Caco-2 (cell line): ENCODE measurements around the gene SMARCAD1. TPM values are rescaled to one million over a fixed set of nuclear protein-coding genes. Genes with fewer than 3 reads are reported as not detected.
A peak's percentile ranks its signal among the peaks of the same experiment; 100 is the strongest.

Experiments
- BruUV-seq: library from RNA; stranded (reverse); fragments of 400-500 nt; replicated peaks from 2 replicates; lab custom pipeline; 2021; lab: Mats Ljungman, UMichigan
- CTCF ChIA-PET: fragments of 300-600 bp; sonication (Branson Sonifier 250); formaldehyde crosslinking; loops from one replicate; lab custom pipeline; 2022; ENCODE audit warnings: antibody characterized with exemption; lab: Charles Lee
- POLR2A ChIA-PET: fragments of 300-600 bp; sonication (Branson Sonifier 250); formaldehyde crosslinking; loops from one replicate; lab custom pipeline; 2022; ENCODE audit warnings: antibody characterized with exemption; lab: Charles Lee
- DNase-seq, 2 experiments: peaks; one replicate each; pipeline versions ENCODE4 v3.0.0 to v3.0.0-alpha.2; 2020 to 2022
- H3K27me3 ChIP-seq: replicated peaks from 2 replicates; pipeline ENCODE4 v1.6.0; 2011; ENCODE audit warnings: low read length; ENCODE audit not compliant: control insufficient read depth, insufficient read depth
- H3K36me3 ChIP-seq: 2 replicates; pipeline ENCODE4 v1.5.1; 2011; ENCODE audit warnings: low read length; ENCODE audit not compliant: control insufficient read depth, insufficient read depth
- H3K4me1 ChIP-seq: fragments of 250-450 bp; sonication (Bioruptor Pico); 2 replicates; pipeline ENCODE4 v1.5.1; 2020; ENCODE audit warnings: mild to moderate bottlenecking
- H3K4me3 ChIP-seq: 2 replicates; pipeline ENCODE4 v1.5.1; 2011; ENCODE audit warnings: low read depth, mild to moderate bottlenecking, control low read depth, low read length
- H3K9me3 ChIP-seq: fragments of 250-450 bp; sonication (Bioruptor Pico); 2 replicates; pipeline ENCODE4 v1.5.1; 2020; ENCODE audit warnings: mild to moderate bottlenecking, moderate library complexity
- H3K27ac Mint-ChIP-seq: one replicate; pipeline ENCODE4 v1.8.0; 2022; ENCODE audit warnings: mixed read lengths; ENCODE audit not compliant: unreplicated experiment
- H3K27me3 Mint-ChIP-seq: one replicate; pipeline ENCODE4 v1.8.0; 2022; ENCODE audit warnings: mixed read lengths; ENCODE audit not compliant: insufficient read depth, unreplicated experiment
- H3K36me3 Mint-ChIP-seq: one replicate; pipeline ENCODE4 v1.8.0; 2022; ENCODE audit warnings: mild to moderate bottlenecking, mixed read lengths; ENCODE audit not compliant: insufficient read depth, unreplicated experiment
- H3K4me1 Mint-ChIP-seq: one replicate; pipeline ENCODE4 v1.8.0; 2022; ENCODE audit warnings: low read depth, mixed read lengths; ENCODE audit not compliant: unreplicated experiment
- H3K4me3 Mint-ChIP-seq: one replicate; pipeline ENCODE4 v1.8.0; 2022; ENCODE audit warnings: mild to moderate bottlenecking, moderate library complexity, mixed read lengths; ENCODE audit not compliant: unreplicated experiment
- H3K9me3 Mint-ChIP-seq: one replicate; pipeline ENCODE4 v1.8.0; 2022; ENCODE audit warnings: mixed read lengths; ENCODE audit not compliant: unreplicated experiment
- intact Hi-C: fragments of 100-400 bp; cut with micrococcal nuclease; formaldehyde crosslinking; loops from one replicate; pipeline ENCODE4 v1.10.0; 2022; ENCODE audit not compliant: unreplicated experiment
- total RNA-seq: library from RNA; stranded (reverse); gene quantifications from 2 replicates; pipeline ENCODE4 v1.2.3, GENCODE V29; 2022
- TF ChIP-seq, protein P1 (sequence below), 2 experiments: fragments of 200-600 bp in 1 of 2; IDR thresholded peaks; 1 replicate in 1 of 2; 2 replicates in 1 of 2; pipeline versions ENCODE4 v1.5.1 to v1.8.0; 2011 to 2022; ENCODE audit warnings: antibody characterized with exemption in 1 of 2, control low read depth in 1 of 2, inconsistent platforms in 1 of 2, low read depth in 1 of 2, low read length in 1 of 2, mild to moderate bottlenecking in 1 of 2, moderate library complexity in 1 of 2; ENCODE audit not compliant: insufficient read depth in 1 of 2, severe bottlenecking in 1 of 2, unreplicated experiment in 1 of 2

The SMARCAD1 gene
- total RNA-seq, 1 experiment from 2014 or later = 31.8 TPM

- Mint-ChIP-seq H3K4me3 (no peak overlapping the region), H3K4me1 (no peaks in the 10 kb centered on the region), H3K36me3 (peaks cover 18% of the 10 kb centered on the region), H3K9me3 (no peaks in the 10 kb centered on the region), H3K27ac (no peak overlapping the region), H3K27me3 (no peaks in the 10 kb centered on the region)
- Histone ChIP-seq H3K4me1 (no peaks in the 10 kb centered on the region), H3K36me3 (no peaks in the 10 kb centered on the region), H3K9me3 (no peaks in the 10 kb centered on the region), H3K27me3 (no peaks in the 10 kb centered on the region), H3K4me3 (no peak overlapping the region)
- ChIA-PET CTCF (no interaction called here), POLR2A (no interaction called here)
- TF ChIP-seq, protein P1, sequence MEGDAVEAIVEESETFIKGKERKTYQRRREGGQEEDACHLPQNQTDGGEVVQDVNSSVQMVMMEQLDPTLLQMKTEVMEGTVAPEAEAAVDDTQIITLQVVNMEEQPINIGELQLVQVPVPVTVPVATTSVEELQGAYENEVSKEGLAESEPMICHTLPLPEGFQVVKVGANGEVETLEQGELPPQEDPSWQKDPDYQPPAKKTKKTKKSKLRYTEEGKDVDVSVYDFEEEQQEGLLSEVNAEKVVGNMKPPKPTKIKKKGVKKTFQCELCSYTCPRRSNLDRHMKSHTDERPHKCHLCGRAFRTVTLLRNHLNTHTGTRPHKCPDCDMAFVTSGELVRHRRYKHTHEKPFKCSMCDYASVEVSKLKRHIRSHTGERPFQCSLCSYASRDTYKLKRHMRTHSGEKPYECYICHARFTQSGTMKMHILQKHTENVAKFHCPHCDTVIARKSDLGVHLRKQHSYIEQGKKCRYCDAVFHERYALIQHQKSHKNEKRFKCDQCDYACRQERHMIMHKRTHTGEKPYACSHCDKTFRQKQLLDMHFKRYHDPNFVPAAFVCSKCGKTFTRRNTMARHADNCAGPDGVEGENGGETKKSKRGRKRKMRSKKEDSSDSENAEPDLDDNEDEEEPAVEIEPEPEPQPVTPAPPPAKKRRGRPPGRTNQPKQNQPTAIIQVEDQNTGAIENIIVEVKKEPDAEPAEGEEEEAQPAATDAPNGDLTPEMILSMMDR (IDR thresholded peaks at IDR 0.05; ENCODE audit: insufficient read depth in 1 of 2, low read depth in 1 of 2, low read length in 1 of 2, severe bottlenecking in 1 of 2, unreplicated experiment in 1 of 2) = no peak
- DNase-seq = no peak
- no TSS peak for BruUV-seq
- intact Hi-C loops = no loop called here
These were observed 43.4 kb downstream of the SMARCAD1 start for GRCh38 chr4:94251094-94251493.

DNA sequence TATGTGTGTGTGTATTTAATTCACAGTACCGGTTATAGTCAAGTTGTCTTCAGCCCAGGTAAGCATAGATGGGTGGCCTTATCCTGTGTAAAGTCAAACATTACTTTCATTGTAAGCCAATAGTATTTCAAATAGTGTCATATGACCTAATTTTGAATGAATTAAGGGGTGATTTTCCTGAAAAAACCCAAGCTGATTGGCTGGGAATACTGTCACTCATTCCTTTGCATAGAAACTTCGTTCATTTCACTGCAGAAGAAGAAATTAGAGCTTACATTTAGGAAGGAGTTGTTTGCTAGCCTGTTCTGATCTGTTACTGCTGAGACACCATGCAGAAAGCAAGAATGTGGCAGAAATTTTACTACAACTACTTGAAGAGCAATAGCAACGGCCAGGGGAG is 45.4 kb downstream of the SMARCAD1 start:
- peak in 1 of 2 experiments; percentile 6 for DNase-seq
- intact Hi-C loops = no loop called here
- Histone ChIP-seq H3K36me3 (no peaks in the 10 kb centered on the region), H3K4me3 (no peak overlapping the region), H3K27me3 (no peaks in the 10 kb centered on the region), H3K4me1 (no peaks in the 10 kb centered on the region), H3K9me3 (no peaks in the 10 kb centered on the region)
- TF ChIP-seq, protein P1 (IDR thresholded peaks at IDR 0.05; ENCODE audit: insufficient read depth in 1 of 2, low read depth in 1 of 2, low read length in 1 of 2, severe bottlenecking in 1 of 2, unreplicated experiment in 1 of 2) = no peak
- POLR2A ChIA-PET = no interaction called here
- CTCF ChIA-PET = no interaction called here
- Mint-ChIP-seq H3K36me3 (peaks cover 25% of the 10 kb centered on the region), H3K27ac (no peak overlapping the region), H3K9me3 (no peaks in the 10 kb centered on the region), H3K4me1 (no peaks in the 10 kb centered on the region), H3K27me3 (no peaks in the 10 kb centered on the region), H3K4me3 (no peak overlapping the region)
- BruUV-seq = no TSS peak

DNA sequence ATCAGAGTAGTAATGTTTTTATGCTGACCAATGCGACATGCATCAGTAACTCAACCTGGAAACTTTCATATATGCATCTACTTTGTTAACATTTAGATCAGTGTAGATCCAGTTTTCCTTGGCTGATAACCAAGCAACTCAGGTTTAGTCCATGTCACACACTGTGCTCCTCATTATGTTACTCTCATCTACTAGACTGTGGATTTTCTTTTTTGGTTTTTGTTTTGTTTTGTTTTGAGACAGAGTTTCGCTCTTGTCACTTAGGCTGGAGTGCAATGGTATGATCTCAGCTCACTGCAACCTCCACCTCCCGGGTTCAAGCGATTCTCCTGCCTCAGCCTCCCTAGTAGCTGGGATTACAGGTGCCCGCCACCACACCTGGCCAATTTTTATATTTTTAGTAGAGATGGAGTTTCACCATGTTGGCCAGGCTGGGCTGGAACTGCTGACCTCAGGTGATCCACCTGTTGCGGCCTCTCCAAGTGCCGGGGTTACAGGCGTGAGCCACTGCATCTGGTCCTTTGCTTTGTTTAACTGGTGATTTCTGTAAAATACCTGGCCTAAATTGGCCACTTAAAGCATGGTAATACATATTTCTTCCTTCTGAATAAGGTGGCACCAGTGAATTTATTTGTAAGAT is 48.6 kb downstream of the SMARCAD1 start:
- Histone ChIP-seq H3K4me3 (no peak overlapping the region), H3K27me3 (no peaks in the 10 kb centered on the region), H3K36me3 (peaks cover 1% of the 10 kb centered on the region; the same call in 1 of the 2 replicates), H3K4me1 (no peaks in the 10 kb centered on the region), H3K9me3 (no peaks in the 10 kb centered on the region)
- TF ChIP-seq, protein P1 (IDR thresholded peaks at IDR 0.05; ENCODE audit: insufficient read depth in 1 of 2, low read depth in 1 of 2, low read length in 1 of 2, severe bottlenecking in 1 of 2, unreplicated experiment in 1 of 2) = no peak
- intact Hi-C loops = loop anchor here (2.0 kb wide), 2 partner anchors 129 to 359 kb away; no protein-coding TSS in a partner anchor
- BruUV-seq = no TSS peak
- Mint-ChIP-seq H3K27me3 (no peaks in the 10 kb centered on the region), H3K9me3 (no peaks in the 10 kb centered on the region), H3K27ac (no peak overlapping the region), H3K4me3 (no peak overlapping the region), H3K36me3 (peaks cover 25% of the 10 kb centered on the region), H3K4me1 (no peaks in the 10 kb centered on the region)
- POLR2A ChIA-PET = no interaction called here
- no peak for DNase-seq
- CTCF ChIA-PET = no interaction called here
